HG02759 (cell line): ENCODE data around the gene YDJC.
A peak's percentile ranks its signal among the peaks of the same experiment; 100 is the strongest.
"Not testable (repeated sequence)": the region's sequence is repeated elsewhere in the genome, so short reads cannot be mapped to it uniquely, and the experiment has no call there.

Experiments used
- ATAC-seq: cut with Tn5 transposase; IDR thresholded peaks from one replicate; pipeline ENCODE4 v1.9.1; 2021; ENCODE audit warnings: mild to moderate bottlenecking, moderate library complexity; ENCODE audit not compliant: unreplicated experiment

Gene YDJC

GRCh38 chr22:21629255-21630149 is at the start of gene YDJC:
Gene YDJC (minus strand): TSS chr22:21630022. CDS start chr22:21630014, 8 bp downstream.
- ATAC-seq = peak; percentile 79

GRCh38 chr22:21679383-21679782 is 49.6 kb upstream of the YDJC start:
- no peak for ATAC-seq

- ATAC-seq = not testable (repeated sequence)
These were observed 49.0 kb upstream of the YDJC start for GRCh38 chr22:21678842-21679241.

GRCh38 chr22:21677606-21678443 is 48.0 kb upstream of the YDJC start:
- ATAC-seq = no peak

GRCh38 chr22:21674638-21675245 is 44.9 kb upstream of the YDJC start:
- no peak for ATAC-seq

- ATAC-seq = no peak
These were observed 43.9 kb upstream of the YDJC start for GRCh38 chr22:21673534-21674321.

GRCh38 chr22:21672107-21672629 is 42.3 kb upstream of the YDJC start:
- no peak for ATAC-seq

- no peak for ATAC-seq
These were observed 39.2 kb upstream of the YDJC start for GRCh38 chr22:21669026-21669425.

- no peak for ATAC-seq
These were observed 37.0 kb upstream of the YDJC start for GRCh38 chr22:21666786-21667185.

- ATAC-seq = no peak
These were observed 35.4 kb upstream of the YDJC start for GRCh38 chr22:21665047-21665851.

- ATAC-seq = no peak
These were observed 33.9 kb upstream of the YDJC start for GRCh38 chr22:21663738-21664137.

GRCh38 chr22:21661991-21662390 is 32.2 kb upstream of the YDJC start:
- no peak for ATAC-seq

- no peak for ATAC-seq
These were observed 31.1 kb upstream of the YDJC start for GRCh38 chr22:21660904-21661303.

GRCh38 chr22:21659864-21660525 is 30.2 kb upstream of the YDJC start:
- no peak for ATAC-seq

GRCh38 chr22:21657360-21658032 is 27.7 kb upstream of the YDJC start:
- peak; percentile 87 for ATAC-seq

GRCh38 chr22:21657020-21657359 is 27.2 kb upstream of the YDJC start:
- ATAC-seq = no peak

- ATAC-seq = no peak
These were observed 23.0 kb upstream of the YDJC start for GRCh38 chr22:21652547-21653545.
